Measurements from ENCODE around the gene CNTNAP1.

The CNTNAP1 gene

GRCh38 chr17:42743595-42744282, 61.4 kb downstream of the CNTNAP1 start:
- DNase-seq: no peak

GRCh38 chr17:42744283-42744805, 62.0 kb downstream of the CNTNAP1 start:
- no peak for DNase-seq

GRCh38 chr17:42744806-42745617, 62.7 kb downstream of the CNTNAP1 start, which contains the start of gene EZH1:
TSS of gene EZH1 (minus strand) at chr17:42745040. CDS start at chr17:42728941, 16,099 bp downstream.
- DNase-seq: peak; percentile 89

GRCh38 chr17:42748202-42748907, 66.0 kb downstream of the CNTNAP1 start:
- no peak for DNase-seq

- DNase-seq: no peak
These were observed 66.8 kb downstream of the CNTNAP1 start for GRCh38 chr17:42748908-42749798.

All from NCI-H1048 (cell line).